Esophagus mucosa (tissue), 1 donor: ENCODE data around the gene PRPF8. TPM values are rescaled to one million over a fixed set of nuclear protein-coding genes. Genes with fewer than 3 reads are reported as not detected.

Experiments used
- ATAC-seq: fragments of 200-7000 bp; cut with Tn5 transposase; one replicate; pipeline ENCODE4 v1.9.1; 2020
- total RNA-seq: library from RNA; stranded (reverse); gene quantifications from one replicate; pipeline ENCODE4 v1.2.4, GENCODE V29; 2023
- donor health status: DM: yes; HTN: yes; CAD: no.

Gene PRPF8
- total RNA-seq, 1 donor from 2014 or later, result 171 TPM

GRCh38 chr17:1643999-1644492 is 40.6 kb downstream of the PRPF8 start:
- no peak for ATAC-seq

DNA sequence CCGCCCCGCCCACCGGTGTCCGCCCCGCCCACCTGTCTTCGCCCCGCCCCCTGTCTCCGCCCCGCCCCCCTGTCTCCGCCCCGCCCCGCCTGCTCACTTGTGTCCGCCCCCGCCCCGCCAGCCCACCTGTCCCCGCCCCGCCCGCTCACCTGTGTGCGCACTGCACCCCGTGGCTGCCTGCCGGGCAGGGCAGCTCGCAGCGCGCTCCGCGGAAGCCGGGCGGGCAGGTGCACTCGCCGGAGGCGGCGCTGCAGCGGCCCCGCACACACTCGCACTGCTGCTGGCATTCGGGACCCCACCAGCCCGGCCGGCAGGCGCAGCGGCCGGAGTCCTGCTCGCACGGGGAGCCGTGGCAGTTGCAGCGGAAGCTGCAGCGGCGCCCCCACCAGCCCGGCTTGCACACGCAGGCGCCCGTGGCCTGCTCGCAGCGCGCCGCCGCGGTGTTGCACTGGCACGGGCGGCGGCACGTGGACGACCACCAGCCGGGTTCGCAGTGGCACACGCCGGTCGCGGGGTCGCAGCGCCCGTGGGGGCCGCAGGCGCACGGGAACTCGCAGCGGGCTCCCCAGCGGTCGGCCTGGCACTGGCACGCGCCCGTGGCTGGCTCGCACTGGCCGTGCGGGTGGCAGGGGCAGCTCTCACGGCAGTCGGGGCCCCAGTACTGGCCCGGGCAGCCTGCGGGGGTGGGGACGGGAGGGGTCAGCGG is 41.2 kb downstream of the PRPF8 start:
- ATAC-seq, result peak; percentile 77

- ATAC-seq, result no peak
These were observed 43.6 kb downstream of the PRPF8 start for GRCh38 chr17:1641065-1641403.

GRCh38 chr17:1640329-1641064 is 44.2 kb downstream of the PRPF8 start:
- no peak for ATAC-seq

DNA sequence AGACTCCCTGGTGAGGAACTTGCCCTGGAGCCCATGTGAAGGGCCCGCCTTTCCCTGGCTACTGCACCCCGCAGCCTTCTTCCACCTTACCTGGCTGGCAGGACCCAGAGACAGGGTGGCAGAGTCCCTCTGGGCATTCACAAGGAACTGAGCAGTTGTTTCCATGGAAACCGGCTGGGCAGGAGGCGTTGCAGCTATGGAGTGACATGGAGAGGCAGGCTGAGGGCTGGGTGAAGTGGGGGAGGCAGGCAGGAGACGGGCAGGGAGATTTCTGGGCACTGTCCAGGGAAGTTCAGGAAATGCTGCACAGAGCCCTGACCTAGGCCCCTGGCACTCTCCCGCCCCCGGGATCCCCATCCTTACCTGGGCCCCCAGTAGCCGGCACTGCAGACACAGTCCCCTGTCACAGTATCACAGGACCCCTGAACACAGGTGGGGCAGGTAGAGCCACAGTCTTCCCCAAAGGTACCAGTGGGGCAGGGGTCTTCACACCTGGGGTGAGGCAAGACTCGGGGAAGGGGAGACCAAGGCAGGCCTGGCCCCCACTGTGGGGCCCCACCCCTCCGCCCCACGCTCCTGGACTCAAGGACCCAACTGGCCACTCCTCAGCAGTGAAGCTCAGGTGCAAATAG is 45.0 kb downstream of the PRPF8 start:
- ATAC-seq, result no peak

GRCh38 chr17:1638624-1639300 is 45.9 kb downstream of the PRPF8 start:
- ATAC-seq, result no peak

DNA sequence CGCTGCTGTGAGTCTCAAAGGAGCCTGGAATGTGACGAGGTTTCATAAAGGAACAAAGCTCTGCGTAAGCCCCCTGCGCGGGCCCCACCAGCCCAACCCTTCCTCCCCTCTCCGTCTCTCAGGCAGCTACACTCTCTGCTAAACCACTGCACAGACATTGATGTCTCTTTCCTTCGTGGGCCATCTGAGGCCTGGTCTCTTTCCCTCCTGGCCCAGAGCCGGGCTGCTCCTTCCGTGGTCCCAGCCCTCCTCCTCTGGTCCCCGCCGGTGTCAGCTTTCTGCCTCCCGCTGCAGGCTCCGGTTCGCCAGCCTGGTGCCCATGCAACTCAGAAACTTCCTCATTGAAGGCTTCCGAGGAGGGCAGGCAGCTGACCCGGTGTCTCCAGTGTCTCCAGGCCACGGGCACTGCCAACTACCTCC is 46.5 kb downstream of the PRPF8 start:
- ATAC-seq, result no peak

DNA sequence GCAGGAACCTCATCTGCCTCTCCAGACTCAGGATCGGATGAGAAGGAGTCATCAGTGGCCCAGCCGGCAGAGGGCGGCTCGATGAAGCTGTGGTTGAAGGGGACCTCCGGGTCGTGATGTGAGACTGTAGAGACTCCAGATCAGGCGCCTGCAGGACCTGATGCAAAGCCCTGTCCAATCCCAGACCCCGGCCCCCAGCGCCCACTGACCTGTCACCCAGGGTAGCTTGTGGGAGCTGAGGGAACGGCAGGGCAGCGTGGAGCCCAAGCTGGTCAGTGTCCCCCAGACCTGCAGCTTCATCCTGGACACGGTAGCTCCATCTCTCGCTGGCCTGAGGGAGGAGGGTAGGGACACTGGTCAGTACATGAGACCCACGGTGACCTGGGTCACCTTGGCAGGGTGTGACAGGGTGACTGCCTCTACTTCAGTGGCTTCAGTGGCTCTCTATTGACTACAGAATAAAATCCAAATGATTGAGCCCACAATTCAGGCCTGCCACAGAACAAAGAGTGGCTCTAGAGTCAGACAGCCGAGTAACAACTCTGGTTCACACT is 47.9 kb downstream of the PRPF8 start:
- no peak for ATAC-seq

DNA sequence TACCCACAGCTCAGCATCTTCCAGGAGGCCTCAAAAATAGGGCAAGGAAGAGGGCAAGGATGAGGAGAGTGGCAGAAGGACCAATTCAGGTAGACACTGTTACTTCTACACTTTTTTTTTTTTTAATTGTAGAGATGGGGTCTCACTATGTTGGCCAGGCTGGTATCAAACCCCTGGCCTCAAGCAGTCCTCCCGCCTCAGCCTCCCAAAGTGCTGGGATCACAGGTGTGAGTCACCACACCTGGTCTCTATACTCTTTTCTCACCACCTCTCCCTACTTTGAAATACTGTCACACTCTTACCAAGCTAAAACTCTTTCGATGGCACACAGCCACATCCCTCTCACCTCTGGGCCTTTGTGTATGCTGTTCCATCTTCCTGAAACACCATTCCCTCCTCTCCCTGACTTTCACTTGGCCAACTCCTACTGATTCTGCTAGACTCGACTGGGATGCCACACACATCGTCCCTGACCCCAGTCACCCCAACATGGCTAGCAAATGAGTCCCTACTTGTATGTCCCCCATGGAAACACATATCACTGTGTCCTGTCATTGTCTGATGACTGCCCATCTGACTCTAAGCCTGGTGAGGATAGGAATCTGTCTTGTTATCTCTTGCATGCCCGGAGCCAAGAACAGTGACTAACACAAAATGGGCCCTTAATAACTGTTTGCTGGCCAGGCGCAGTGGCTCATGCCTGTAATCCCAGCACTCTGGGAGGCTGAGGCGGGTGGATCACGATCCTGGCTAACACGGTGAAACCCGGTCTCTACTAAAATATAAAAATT is 48.8 kb downstream of the PRPF8 start:
- ATAC-seq, result no peak

DNA sequence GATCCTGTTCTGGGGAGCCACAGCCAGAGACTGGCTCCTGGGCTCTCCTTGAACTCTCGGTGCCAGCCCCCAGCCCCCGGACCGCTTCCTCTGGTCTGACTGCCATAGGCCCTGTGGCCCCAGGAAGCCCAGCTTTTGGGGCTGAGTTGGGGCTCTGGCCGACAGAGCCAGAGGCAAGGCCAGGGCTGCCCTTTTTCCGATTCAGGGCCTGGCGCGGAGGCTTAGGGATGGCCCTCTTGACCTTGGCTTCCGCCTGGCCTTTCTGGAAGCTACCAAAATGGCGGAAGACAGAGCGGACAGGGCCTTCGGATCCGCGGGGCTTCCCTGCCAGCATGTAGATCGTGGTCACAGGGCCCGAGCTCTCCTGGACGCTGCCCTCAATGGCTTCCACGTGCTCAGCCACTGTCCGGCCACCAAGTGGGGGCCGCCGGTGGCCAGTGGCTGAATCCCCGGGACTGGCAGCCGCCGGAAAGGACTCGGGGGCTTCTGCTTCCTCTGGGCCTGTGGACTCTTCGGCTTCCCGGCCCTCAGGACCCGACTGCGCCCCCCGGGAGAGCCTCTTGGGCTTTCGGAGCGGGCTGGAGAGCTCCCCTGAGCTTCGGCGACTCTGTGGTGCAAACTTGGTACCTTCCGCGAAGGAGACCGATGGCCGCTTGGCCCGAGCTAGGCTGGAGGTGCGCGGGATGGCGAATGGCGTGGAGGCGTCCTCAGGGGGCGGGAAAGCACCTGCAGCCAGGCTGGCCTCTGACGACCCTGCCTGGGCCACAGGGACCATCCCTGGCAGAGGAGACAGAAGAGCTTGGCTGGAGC is 49.6 kb downstream of the PRPF8 start:
- no peak for ATAC-seq

GRCh38 chr17:1630662-1631061 is 54.0 kb downstream of the PRPF8 start:
- no peak for ATAC-seq

DNA sequence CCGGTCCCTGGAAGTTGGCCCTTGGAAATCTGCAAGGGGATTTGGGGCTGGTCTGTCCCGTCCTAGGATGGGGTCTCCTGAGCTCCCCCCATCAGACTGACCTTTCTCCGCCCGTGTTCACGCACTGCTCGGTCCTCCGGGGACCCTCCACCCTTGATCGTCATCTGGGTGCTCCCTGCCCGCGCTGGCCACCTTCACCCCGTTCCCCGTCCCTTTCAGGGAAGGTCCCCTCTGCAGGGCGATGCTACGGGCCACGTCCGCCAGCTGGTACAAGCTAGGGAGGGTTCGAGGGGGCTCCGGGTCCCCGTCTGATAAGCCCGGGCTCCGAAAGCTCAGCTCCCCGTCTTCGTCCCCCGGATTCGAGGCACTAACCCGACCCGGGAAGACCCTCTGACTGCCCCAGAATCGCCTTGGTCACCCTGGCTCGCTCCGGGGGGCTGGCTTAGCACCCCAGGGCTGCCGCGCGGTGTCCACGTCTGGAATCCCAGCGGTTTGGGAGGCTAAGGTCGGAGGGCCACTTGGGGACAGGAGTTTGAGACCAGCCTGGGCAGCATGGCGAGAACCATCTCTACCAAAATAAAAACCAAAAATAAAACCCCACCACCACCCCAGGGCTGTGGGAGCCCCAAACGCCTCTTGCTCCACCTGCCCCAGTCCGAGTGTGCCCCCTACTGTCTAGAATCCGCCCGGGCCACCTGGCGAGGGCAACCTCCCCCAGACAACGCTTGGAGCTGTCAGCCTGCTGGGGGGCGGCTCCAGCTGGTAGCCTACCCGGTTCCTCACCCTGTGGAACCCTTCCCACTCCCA is 55.0 kb downstream of the PRPF8 start:
- ATAC-seq, result peak; percentile 48

DNA sequence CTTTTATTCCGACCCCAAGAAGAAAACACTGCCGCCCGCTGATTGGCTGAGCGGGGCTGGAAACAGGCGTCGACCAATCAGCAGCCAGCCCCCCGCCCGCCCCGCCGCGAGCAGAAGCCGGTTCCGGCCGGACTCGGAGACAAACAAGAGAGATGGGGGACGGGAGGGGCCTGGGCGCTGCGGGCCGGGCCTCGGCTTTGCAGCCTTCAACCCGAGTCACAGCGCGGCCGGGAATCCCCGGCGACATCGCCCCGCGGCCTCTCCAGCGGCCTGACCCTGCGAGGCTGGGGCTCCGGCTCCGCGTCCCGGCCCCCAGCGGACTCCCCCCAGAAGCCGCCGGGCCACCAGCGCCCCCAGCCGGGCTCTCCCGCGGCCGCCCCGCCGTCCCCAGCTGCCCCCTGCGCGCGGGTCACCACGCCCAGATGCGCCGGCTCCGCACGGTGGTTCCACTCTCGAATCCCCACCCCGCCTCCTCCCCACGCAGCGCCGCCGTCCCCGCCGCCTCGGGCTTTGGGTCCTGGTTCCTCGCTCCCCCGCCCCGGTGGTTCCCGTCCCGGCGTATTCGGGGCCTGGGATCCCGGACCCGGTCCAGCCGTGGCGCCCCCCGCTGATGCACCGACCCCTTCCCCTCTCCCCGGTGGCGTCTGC is 55.7 kb downstream of the PRPF8 start:
- peak; percentile 68 for ATAC-seq

- ATAC-seq, result peak; percentile 75
These were observed 56.4 kb downstream of the PRPF8 start, which contains the start of gene SLC43A2 for GRCh38 chr17:1627982-1628855. Gene SLC43A2 (minus strand): TSS chr17:1628834. CDS start chr17:1627874, 960 bp downstream.

- ATAC-seq, result peak; percentile 1
These were observed 57.3 kb downstream of the PRPF8 start for GRCh38 chr17:1627182-1627981.

DNA sequence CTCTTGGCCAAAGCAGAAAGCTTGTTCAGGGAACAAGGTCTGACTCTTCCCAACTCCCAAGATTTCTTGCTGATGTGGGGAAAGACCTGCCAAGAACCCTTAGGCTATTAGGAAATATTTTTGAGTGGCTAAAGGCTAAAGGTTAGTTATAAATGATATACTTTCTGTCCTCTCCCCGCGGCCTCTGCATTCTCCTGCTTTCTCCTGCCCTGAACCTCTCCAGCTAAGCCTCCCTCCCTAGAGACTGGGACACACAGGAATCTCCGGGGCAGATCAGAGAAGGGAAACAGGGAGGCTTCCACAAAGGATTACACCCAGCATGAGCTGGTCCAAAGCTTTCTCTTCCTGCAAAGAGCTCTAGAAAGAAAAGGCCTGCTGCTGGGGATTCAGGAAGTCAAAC is 58.3 kb downstream of the PRPF8 start:
- ATAC-seq, result no peak

- ATAC-seq, result no peak
These were observed 59.1 kb downstream of the PRPF8 start for GRCh38 chr17:1625581-1625980.

GRCh38 chr17:1625053-1625452 is 59.6 kb downstream of the PRPF8 start:
- no peak for ATAC-seq
